Hepatocyte (in vitro differentiated cells): ENCODE results near the gene RUFY3. TPM values are rescaled to one million over a fixed set of nuclear protein-coding genes. Genes with fewer than 3 reads are reported as not detected.
A peak's percentile ranks its signal among the peaks of the same experiment; 100 is the strongest.

Experiments
- DNase-seq: peaks from one replicate; pipeline ENCODE4 v3.0.0-alpha.2; 2016; ENCODE audit warnings: low spot score
- H2AFZ ChIP-seq: fragments of 200-600 bp; sonication (generic); 2 replicates; pipeline ENCODE4 v1.6.0; 2016; ENCODE audit warnings: antibody characterized with exemption, mild to moderate bottlenecking
- H3K27ac ChIP-seq: fragments of 200-600 bp; sonication (generic); 2 replicates; pipeline ENCODE4 v1.5.1; 2016; ENCODE audit warnings: mild to moderate bottlenecking
- H3K27me3 ChIP-seq: fragments of 200-600 bp; sonication (generic); 2 replicates; pipeline ENCODE4 v1.6.1; 2016
- H3K36me3 ChIP-seq: fragments of 200-600 bp; sonication (generic); replicated peaks from 2 replicates; pipeline ENCODE4 v1.5.1; 2016; ENCODE audit warnings: low read depth; ENCODE audit not compliant: insufficient read depth
- H3K4me1 ChIP-seq: fragments of 200-600 bp; sonication (generic); 2 replicates; pipeline ENCODE4 v1.5.1; 2016; ENCODE audit warnings: mild to moderate bottlenecking, moderate library complexity; ENCODE audit not compliant: insufficient read depth
- H3K4me2 ChIP-seq: fragments of 200-600 bp; sonication (generic); 2 replicates; pipeline ENCODE4 v1.6.0; 2016
- H3K4me3 ChIP-seq: fragments of 200-600 bp; sonication (generic); 2 replicates; pipeline ENCODE4 v1.5.1; 2016; ENCODE audit warnings: mild to moderate bottlenecking
- H3K79me2 ChIP-seq: fragments of 200-600 bp; sonication (generic); 2 replicates; pipeline ENCODE4 v1.6.0; 2017; ENCODE audit warnings: mild to moderate bottlenecking
- H3K9me2 ChIP-seq: fragments of 200-600 bp; sonication (generic); replicated peaks from 2 replicates; pipeline ENCODE4 v1.6.0; 2017; ENCODE audit warnings: mild to moderate bottlenecking; ENCODE audit not compliant: insufficient read depth
- H3K9me3 ChIP-seq: fragments of 200-600 bp; sonication (generic); 2 replicates; pipeline ENCODE4 v1.5.1; 2016; ENCODE audit warnings: low read depth, mild to moderate bottlenecking
- H4K20me1 ChIP-seq: fragments of 200-600 bp; sonication (generic); 2 replicates; pipeline ENCODE4 v1.6.0; 2016; ENCODE audit warnings: mild to moderate bottlenecking; ENCODE audit not compliant: insufficient read depth, poor library complexity, severe bottlenecking
- CTCF ChIP-seq: fragments of 200-600 bp; sonication (generic); IDR thresholded peaks from 2 replicates; pipeline ENCODE4 v1.5.1; 2016; ENCODE audit warnings: antibody characterized with exemption, mild to moderate bottlenecking; ENCODE audit not compliant: poor library complexity
- EZH2 ChIP-seq: fragments of 200-600 bp; sonication (generic); IDR thresholded peaks from 2 replicates; pipeline ENCODE4 v1.6.1; 2016; ENCODE audit warnings: antibody characterized with exemption, mild to moderate bottlenecking, borderline replicate concordance
- EZH2phosphoT487 ChIP-seq: fragments of 200-600 bp; sonication (generic); IDR thresholded peaks from one replicate; pipeline ENCODE4 v1.6.1; 2018; ENCODE audit warnings: antibody characterized with exemption, mild to moderate bottlenecking, low read depth, moderate library complexity; ENCODE audit not compliant: unreplicated experiment, severe bottlenecking
- WGBS: methylation state at CpG from one replicate; pipeline ENCODE4 v1.1.6; 2016; ENCODE audit warnings: low lambda C conversion rate; ENCODE audit errors: missing lambda C conversion rate; 5-methylcytosine and 5-hydroxymethylcytosine counted together
- polyA plus RNA-seq: library from polyadenylated mRNA; unstranded; fragments of >200 nt; fragmentation: Nextera tagmentation; extraction: Ambion mirVana; gene quantifications from 2 replicates; pipeline ENCODE4 v1.2.1, GENCODE V29; 2016
- total RNA-seq: library from RNA; depleted of rRNA; stranded (reverse); fragments of >200 nt; gene quantifications from 2 replicates; pipeline ENCODE4 v1.2.3, GENCODE V29; 2014

Gene RUFY3
- total and polyA plus RNA-seq, 2 experiments from 2014 or later = 22.2 to 40.1 TPM

- H3K27me3 ChIP-seq = no peaks in the 10 kb centered on the region
- peaks cover 82% of the 10 kb centered on the region for H3K79me2 ChIP-seq
- no peaks in the 10 kb centered on the region for H3K9me3 ChIP-seq
- H3K4me3 ChIP-seq = no peak overlapping the region
- no peaks in the 10 kb centered on the region for H4K20me1 ChIP-seq
- DNase-seq = no peak
- TF ChIP-seq EZH2 (no peak), EZH2phosphoT487 (no peak), CTCF (no peak)
- peaks cover 11% of the 10 kb centered on the region for H3K4me1 ChIP-seq
- peak overlapping the region; percentile 55 for H3K4me2 ChIP-seq
- no peaks in the 10 kb centered on the region for H3K9me2 ChIP-seq
- peak overlapping the region; percentile 27 for H3K27ac ChIP-seq
- H3K36me3 ChIP-seq = no peaks in the 10 kb centered on the region
- WGBS = 51% methylated on average over 7 of the region's 7 CpGs
- H2AFZ ChIP-seq = no peak overlapping the region
These were observed 12.1 kb upstream of the RUFY3 start for GRCh38 chr4:70709611-70710205.

- H3K4me3 ChIP-seq = no peak overlapping the region
- H3K9me2 ChIP-seq = no peaks in the 10 kb centered on the region
- H3K27me3 ChIP-seq = no peaks in the 10 kb centered on the region
- TF ChIP-seq EZH2phosphoT487 (no peak), CTCF (no peak), EZH2 (no peak)
- no peak overlapping the region for H2AFZ ChIP-seq
- H3K36me3 ChIP-seq = no peaks in the 10 kb centered on the region
- no peak for DNase-seq
- H3K4me1 ChIP-seq = peaks cover 7% of the 10 kb centered on the region
- peaks cover 99% of the 10 kb centered on the region for H3K79me2 ChIP-seq
- no peaks in the 10 kb centered on the region for H3K9me3 ChIP-seq
- no peak overlapping the region for H3K27ac ChIP-seq
- WGBS = 67% methylated on average over 3 of the region's 3 CpGs
- H4K20me1 ChIP-seq = no peaks in the 10 kb centered on the region
- no peak overlapping the region for H3K4me2 ChIP-seq
These were observed 10.2 kb upstream of the RUFY3 start for GRCh38 chr4:70711599-70711998.

- no peak for TF ChIP-seq CTCF
- TF ChIP-seq EZH2phosphoT487 = no peak
- TF ChIP-seq EZH2 = no peak
- no peak for DNase-seq
- Histone ChIP-seq H3K27me3 (no peaks in the 10 kb centered on the region), H3K27ac (no peak overlapping the region), H4K20me1 (no peaks in the 10 kb centered on the region), H2AFZ (no peak overlapping the region), H3K9me3 (no peaks in the 10 kb centered on the region), H3K9me2 (no peaks in the 10 kb centered on the region), H3K36me3 (no peaks in the 10 kb centered on the region), H3K4me3 (no peak overlapping the region), H3K4me1 (peaks cover 1% of the 10 kb centered on the region), H3K79me2 (peaks cover 99% of the 10 kb centered on the region), H3K4me2 (no peak overlapping the region)
- WGBS = 88% methylated on average over 3 of the region's 3 CpGs
These were observed 9.6 kb upstream of the RUFY3 start for GRCh38 chr4:70712150-70712549.
